Hypothalamus (tissue), 51 donors: Measurements from ENCODE around the gene IPO4.
"Not testable (repeated sequence)": the region's sequence is repeated elsewhere in the genome, so short reads cannot be mapped to it uniquely, and the experiment has no call there.

Experiments
- DNase-seq, 51 donors: peaks; one replicate each; lab custom pipeline; 2025; lab: John Stamatoyannopoulos, UW

Gene IPO4, protein sequence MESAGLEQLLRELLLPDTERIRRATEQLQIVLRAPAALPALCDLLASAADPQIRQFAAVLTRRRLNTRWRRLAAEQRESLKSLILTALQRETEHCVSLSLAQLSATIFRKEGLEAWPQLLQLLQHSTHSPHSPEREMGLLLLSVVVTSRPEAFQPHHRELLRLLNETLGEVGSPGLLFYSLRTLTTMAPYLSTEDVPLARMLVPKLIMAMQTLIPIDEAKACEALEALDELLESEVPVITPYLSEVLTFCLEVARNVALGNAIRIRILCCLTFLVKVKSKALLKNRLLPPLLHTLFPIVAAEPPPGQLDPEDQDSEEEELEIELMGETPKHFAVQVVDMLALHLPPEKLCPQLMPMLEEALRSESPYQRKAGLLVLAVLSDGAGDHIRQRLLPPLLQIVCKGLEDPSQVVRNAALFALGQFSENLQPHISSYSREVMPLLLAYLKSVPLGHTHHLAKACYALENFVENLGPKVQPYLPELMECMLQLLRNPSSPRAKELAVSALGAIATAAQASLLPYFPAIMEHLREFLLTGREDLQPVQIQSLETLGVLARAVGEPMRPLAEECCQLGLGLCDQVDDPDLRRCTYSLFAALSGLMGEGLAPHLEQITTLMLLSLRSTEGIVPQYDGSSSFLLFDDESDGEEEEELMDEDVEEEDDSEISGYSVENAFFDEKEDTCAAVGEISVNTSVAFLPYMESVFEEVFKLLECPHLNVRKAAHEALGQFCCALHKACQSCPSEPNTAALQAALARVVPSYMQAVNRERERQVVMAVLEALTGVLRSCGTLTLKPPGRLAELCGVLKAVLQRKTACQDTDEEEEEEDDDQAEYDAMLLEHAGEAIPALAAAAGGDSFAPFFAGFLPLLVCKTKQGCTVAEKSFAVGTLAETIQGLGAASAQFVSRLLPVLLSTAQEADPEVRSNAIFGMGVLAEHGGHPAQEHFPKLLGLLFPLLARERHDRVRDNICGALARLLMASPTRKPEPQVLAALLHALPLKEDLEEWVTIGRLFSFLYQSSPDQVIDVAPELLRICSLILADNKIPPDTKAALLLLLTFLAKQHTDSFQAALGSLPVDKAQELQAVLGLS

DNA sequence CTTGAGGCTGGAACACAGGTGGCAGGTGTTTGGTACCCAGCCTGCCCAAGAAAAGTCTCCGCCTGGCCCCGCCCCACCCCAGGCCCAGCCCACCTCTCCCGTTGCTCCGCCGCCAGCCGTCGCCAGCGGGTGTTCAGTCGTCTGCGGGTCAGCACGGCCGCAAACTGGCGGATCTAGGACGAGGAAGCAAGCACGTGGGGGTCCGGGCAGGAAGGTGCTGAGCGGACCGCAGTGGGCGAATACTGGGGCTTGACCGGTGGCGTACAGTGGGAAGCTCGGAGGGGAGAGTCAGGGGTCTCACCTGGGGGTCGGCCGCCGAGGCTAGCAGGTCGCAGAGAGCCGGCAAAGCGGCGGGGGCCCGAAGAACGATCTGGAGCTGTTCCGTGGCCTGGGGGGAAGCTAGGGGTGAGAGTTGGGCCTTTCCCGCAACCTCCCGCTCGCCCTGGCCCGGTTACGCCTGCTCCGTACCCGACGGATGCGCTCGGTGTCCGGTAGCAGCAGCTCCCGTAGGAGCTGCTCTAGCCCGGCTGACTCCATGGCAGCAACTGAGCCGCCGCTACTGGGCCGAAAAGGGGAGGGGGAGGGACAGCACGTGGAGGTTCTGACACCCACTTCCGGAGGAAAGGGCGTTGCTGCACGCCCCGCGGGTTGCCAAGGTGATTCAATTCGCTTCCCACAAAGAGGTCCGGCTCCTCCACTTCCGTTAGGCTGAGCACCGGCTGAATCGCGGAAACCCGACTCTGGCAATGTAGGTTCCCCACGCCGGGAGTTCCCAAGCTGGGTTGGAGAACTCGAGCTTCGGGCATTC, at the start of gene IPO4:
TSS of gene IPO4 (minus strand) at position 566 of the 808 bp plus-strand sequence. CDS start at position 537, 29 bp downstream.
- peak; percentile 48 to 97 (median 92) for DNase-seq

DNA sequence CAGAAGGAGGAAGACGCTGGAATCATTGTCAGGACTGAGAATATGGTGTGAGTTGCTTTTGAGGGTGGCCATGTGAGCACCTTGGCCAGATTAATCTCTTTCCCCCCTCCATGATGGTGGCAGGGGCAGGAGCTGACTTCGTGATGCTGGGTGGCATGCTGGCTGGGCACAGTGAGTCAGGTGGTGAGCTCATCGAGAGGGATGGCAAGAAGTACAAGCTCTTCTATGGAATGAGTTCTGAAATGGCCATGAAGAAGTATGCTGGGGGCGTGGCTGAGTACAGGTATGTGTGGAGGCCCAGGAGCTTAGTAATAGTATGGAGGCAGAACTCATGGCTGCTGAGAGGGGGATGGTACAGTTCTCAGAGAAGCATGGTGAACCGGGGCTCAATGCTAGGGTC, 49.5 kb upstream of the IPO4 start:
- peak in 1 of 51 donors; percentile 28 for DNase-seq

DNA sequence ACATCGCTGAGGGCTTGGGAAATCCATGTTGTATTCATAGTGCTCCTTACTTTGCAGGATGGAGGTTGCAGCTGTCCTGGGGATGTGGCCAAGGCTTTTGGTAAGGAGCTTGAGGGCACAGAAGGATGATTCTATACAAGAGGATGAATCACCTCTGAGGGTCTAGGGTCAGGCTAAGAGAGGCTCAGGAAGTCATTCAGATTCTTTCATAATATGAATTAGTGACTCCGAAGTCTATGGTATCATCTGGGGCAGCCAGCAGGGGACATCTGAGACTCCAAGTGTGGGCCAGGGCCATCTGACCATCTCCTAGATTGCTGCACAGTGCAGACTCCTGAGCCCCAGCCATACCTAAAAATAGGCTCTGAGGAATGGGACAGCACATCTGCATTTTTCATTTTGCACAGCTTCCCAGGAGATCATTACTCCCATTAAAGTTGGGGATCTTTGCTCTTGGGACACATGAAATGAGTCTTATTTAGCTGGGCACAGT, 48.9 kb upstream of the IPO4 start:
- DNase-seq: no peak

DNA sequence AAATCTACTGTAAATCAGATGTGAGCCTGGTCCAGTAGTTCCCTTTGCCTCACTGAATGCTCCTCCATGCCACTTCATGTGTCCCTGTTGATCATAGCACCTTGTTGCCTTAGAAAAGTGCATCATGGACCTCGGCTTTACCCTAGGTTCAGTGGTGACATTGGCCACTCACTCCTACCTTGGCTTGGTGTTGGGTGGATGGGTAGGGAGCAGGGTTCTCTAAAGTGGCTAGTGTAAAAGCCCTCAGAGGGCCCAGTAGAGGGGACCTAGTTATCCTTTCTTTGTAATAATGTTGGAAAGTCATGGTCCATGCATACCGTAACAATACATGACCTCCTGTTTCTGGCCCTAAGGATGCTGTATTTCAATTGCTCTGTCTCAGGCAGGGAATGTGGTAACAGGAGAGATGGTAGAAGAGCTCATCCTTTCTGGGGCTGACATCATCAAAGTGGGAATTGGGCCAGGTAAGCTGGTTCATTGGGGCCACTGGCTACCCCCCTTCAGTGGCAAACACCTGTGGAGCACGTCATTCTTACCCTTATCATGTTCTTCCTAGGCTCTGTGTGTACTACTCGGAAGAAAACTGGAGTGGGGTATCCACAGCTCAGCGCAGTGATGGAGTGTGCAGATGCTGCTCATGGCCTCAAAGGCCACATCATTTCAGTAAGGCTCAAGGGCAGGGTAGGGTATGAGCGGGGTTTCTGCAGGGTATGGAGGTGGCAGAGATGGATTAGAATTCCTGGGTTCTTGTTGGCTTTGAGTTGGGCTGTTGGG, 48.3 kb upstream of the IPO4 start:
- DNase-seq: no peak

DNA sequence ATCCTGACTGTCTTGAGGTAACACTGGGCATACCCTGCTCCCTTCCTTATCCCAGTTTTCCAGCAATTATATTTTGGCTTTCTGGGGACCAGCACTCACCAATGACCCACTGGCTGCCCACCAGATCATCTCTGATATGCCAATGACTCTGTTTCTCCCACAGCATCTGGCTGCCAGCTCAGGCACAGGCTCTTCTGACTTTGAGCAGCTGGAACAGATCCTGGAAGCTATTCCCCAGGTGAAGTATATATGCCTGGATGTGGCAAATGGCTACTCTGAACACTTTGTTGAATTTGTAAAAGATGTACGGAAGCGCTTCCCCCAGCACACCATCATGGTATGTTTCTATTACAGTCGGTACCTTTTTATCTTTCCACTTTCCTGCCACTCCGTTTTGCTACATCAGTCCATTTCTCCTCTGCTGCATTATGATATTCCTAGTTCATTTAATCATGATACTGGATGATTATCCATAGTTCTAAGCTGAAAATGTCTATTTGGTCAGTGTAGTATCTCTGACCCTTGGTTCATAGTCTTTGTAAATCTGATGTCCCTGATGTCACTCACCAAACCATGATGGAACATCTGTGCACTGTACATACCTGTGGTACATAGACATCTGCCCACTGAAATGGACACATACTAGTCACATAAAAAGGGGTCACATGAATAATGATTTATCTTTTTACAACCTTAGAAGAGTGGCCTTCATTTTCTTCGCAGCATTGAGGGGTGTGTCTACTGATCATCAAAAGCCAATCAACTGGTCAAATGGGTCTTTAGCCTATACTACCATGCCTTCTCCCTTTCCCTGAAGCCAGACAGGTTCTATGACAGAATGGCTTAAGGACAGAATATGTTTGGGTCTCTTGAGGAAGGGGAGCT, 47.4 kb upstream of the IPO4 start:
- DNase-seq: no peak

DNA sequence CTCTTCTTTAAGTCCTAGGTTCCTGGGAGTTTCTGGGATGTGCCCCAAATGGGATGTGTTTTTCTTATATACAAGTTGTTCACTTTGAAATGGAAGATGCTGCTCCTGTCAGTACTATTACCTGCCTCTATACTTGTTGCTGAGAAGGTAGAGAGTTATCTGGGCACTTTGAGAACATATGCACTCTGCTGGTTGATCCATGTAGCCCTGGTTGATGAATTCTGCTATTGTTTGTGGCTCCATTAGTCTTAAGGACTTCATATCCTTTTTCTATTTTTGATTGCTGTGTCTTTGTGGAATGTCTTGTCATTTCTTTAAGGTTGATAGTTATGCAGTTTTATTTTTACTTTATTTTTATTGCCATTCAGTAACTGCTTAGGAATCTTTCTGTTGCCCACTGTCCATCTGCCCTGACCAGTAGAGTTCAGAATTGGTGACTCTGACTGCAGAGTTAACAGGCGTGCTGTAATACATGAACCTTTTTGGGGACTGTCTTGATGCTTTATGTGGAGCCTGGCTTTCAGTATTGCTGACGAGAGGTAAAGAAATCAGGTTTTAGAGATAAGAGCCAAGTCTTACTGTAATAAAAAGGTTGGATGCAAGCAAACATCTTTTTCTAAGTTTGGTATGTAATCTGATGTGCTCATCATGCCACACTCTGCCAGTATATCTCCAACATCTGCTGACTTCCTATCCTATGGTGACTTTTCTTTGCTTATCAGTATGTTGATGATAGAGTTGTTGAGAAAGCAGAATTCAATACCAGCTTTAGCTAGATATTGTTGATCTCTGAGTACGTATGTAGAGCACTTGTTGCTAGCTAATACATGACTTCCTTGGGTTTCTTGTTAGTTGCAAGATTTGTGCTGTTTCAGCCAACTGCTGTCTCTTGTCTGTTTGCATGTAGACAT, 45.7 kb upstream of the IPO4 start:
- DNase-seq: no peak

DNA sequence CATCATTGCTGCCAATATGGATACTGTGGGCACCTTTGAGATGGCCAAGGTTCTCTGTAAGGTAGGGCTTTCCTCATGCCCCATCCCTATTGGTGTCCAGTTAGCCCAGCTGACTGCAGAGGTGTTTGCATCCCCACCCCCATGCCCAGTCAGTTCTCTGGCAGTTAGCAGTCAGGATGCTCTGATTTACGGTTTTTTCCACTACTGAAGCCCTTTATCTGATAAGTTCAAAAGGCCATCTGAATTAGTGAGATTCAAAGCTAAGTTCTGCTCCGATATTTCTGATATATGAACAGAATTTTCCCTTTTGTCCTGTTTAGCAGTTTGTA, 44.9 kb upstream of the IPO4 start:
- no peak for DNase-seq

DNA sequence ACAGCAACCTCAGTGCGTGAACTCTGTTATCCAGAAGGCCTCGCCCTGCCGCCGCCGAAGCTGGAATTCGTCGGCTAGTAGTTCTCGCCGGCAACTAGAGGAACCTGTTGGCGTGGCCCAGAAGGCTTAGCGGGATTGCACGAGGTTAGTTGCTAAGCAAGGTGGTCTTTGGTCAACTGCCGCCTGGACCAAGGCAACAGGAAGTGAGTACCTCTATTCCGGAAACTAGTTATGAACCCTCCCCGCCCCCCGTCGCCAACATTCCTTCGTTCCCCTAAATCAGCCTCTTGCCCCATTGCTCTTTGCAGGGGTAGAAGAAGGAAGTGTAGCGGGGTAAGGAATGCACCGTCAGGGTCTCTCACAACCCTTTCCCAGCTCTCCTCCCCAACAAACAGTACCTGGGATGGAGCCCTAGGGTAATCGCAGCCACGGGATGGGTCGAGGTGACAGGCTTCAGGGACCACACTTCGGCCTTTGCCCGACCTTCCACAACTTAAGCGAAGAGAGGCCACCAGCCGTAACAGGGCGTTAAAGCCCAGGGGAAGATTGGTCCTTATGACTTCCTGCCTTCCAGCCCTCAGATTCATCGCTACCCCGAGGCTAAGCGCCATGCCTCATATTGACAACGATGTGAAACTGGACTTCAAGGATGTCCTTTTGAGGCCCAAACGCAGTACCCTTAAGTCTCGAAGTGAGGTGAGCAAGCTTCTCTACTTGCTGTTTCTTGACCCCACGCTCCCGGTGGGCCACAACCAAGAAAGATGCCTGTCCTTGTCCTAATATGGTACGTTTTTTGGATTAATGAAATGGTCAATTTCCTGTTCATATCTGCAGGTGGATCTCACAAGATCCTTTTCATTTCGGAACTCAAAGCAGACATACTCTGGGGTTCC, 44.3 kb upstream of the IPO4 start, which contains the start of gene GMPR2:
TSS of gene GMPR2 (plus strand) at position 285 of the 893 bp plus-strand sequence. CDS start at position 610, 325 bp downstream.
- peak in 6 of 51 donors; percentile 40 to 82 (median 78) for DNase-seq

DNA sequence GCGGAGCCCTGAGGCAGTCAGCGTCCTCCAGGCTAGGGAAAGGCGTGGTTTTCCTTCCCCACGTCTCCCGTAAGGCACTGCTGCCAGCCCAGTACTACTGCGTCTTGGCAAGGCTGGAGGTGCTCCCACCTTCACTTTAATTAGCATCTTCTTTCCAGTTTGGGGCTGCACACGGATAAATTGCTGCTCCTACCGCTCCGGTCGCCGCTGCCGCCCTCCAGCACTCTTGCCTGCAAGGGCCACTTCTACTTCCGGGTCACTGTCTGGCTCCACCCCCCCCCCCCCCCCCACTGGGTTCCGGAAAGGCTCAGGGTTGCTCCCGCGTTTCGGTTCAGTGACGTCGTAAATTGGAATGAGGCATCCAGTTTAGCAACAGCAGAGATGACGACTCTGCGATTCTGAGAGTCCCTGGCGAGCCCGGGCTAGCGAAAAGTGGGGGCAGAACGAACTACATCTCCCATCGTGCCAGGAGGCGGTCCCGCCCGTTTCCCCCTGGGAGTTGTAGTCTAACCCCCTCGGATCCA, 43.6 kb upstream of the IPO4 start, which contains the start of gene NEDD8:
TSS of gene NEDD8 (minus strand) at position 247 of the 524 bp plus-strand sequence. CDS start at position 147, 100 bp downstream.
- peak; percentile 77 to 100 (median 91) for DNase-seq

DNA sequence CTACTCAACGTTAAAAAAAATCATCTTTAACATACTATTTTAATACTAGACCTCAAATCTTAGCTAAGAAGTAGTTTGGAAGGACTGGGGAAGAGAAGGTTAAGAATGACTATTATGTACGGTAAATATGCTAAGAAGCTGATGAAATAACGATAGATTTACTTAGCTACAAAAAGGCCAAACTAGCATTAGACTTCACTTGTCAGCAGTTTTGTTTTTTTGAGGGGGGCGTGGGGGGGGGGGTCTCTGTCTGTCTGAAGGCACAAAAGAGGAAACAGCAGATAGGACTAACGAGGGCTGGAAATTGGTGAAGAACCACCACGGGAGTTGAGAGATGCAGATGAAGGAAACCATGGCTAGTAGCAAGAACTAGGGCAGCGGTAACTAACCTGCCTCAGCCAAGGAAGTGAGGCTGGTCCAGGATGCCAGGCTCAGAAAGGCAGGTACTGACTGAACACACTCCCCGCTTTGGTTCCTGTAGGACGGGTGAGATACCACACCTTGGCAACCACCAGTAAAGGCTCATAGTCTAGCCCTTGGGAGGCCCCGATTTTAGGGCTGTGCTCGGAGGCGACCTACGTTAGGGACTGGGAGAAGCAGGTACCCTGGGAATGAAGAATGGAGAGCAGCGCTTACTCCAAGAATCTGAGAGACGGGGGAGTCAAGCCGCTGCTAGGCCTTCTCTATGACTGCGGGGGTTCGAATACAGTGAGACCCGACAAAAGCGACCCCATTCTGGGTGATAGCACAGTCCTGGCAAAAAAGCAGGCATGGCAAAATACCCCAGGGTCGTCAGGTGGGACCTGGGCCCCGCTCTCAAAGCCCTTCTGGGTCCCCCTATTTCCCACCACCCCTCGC, 42.9 kb upstream of the IPO4 start:
- DNase-seq: peak in 1 of 51 donors; percentile 40

DNA sequence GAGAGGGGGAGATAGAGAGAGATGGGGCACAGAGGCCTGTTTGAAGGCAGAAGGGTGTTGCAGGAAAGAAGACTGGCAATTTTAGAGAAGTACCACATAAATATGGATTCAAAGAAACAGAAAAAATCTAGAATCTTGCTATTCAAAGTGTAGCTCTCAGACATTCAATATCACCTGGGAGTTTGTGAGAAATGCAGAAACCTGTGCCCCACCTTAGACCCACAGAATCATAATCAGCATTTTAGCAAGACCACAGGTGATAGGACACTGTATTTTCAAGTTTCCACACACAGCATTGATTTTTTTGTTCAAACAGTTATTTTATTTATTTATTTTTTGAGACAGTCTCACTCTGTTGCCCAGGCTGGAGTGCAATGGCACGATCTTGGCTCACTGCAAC, 40.3 kb upstream of the IPO4 start:
- no peak for DNase-seq

DNA sequence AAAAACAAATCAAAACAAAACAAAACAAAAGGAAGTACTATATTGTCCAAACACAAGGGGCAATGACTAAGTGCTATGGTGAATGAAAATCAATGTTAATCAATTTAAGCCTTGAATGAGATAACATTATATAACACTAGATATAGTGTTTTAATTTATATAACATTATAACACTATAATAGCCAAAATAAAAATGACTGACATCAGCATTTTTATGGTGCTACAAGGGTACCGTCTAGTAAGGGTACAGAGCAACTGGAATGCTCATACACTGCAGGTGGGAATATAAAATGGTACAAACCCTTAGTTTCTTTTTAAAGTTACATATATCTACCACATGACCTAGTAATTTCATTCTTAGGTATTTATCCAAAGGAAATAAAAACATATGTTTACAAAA, 37.9 kb upstream of the IPO4 start:
- DNase-seq: no peak

DNA sequence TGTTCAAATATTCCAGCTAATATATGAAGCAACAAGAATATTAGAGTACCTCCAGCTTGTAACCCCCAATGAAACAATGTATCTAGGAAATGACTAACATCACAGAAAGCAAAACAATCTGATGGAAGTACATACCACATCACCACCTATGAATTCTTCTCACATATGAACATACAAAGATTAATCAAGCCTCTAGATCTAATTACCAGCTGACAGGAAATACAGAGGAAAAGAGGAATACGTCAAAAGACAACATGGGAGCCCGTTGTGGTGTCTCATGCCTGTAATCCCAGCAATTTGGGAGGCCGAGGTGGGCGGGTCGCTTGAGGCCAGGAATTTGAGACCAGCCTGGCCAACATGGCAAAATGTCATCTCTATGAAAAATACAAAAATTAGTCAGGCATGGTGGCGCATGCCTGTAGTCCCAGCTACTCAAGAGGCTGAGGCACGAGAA, 36.0 kb upstream of the IPO4 start:
- no peak for DNase-seq

DNA sequence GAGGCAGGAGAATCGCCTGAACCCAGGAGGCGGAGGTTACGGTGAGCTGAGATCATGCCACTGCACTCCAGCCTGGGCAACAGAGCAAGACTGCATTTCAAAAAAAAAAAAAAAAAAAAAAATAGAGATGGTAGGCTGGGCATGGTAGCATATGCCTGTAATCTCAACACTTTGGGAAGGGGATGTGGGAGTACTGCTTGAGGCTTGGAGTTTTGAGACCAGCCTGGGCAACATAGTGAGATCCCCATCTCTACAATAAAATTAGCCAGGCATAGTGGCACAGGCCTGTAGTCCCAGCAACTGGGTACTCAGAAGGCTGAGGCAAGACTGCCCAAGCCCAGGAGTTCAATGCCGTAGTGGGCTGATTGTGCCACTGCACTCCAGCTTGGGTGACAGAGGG, 34.4 kb upstream of the IPO4 start:
- DNase-seq: not testable (repeated sequence)

DNA sequence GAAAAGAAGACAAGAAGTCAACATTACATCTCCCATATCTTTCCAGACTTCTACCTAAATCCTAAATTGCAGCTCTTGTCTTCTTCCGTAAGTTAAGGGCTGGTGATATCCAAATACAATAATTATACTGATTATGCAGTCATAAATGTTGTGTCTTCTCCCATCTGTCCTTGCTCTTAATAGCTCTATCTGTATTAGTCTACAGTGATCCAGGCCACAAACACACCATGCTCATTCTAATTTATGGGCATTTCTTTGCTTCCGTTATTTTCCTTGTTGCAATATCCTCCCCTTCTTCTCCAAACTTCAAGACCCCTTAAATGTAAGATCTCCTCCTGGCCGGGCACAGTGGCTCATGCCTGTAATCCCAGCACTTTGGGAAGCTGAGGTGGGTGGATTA, 30.9 kb upstream of the IPO4 start:
- no peak for DNase-seq
